H9 (cell line): Measurements from ENCODE around the gene ITGB8. TPM values are rescaled to one million over a fixed set of nuclear protein-coding genes. Genes with fewer than 3 reads are reported as not detected.

ENCODE experiments used
- DNase-seq: peaks from one replicate; pipeline ENCODE4 v3.0.0-alpha.2; 2017
- H2AFZ ChIP-seq: one replicate; pipeline ENCODE4 v1.6.1; 2013; ENCODE audit warnings: mild to moderate bottlenecking, low read length, control low read depth, moderate library complexity
- H2AK5ac ChIP-seq: 2 replicates; pipeline ENCODE4 v1.6.1; 2013; ENCODE audit warnings: low read length, control low read depth, mixed read lengths; ENCODE audit not compliant: insufficient read length
- H2BK120ac ChIP-seq: one replicate; pipeline ENCODE4 v1.6.1; 2013; ENCODE audit warnings: low read depth, mild to moderate bottlenecking, low read length, control low read depth, inconsistent platforms; ENCODE audit not compliant: poor library complexity, severe bottlenecking
- H2BK12ac ChIP-seq: 2 replicates; pipeline ENCODE4 v1.6.1; 2013; ENCODE audit warnings: low read length, control low read depth, mixed read lengths, low read depth; ENCODE audit not compliant: insufficient read length
- H2BK15ac ChIP-seq: 2 replicates; pipeline ENCODE4 v1.6.1; 2013; ENCODE audit warnings: low read depth, low read length, control low read depth
- H2BK20ac ChIP-seq: one replicate; pipeline ENCODE4 v1.6.1; 2013; ENCODE audit warnings: low read depth, mild to moderate bottlenecking, low read length, control low read depth, inconsistent platforms; ENCODE audit not compliant: poor library complexity, severe bottlenecking
- H2BK5ac ChIP-seq: 2 replicates; pipeline ENCODE4 v1.6.1; 2013; ENCODE audit warnings: low read length, control low read depth, mixed read lengths; ENCODE audit not compliant: insufficient read length
- H3K14ac ChIP-seq: 2 replicates; pipeline ENCODE4 v1.6.1; 2013; ENCODE audit warnings: low read length, control low read depth; ENCODE audit not compliant: insufficient read depth
- H3K18ac ChIP-seq: 2 replicates; pipeline ENCODE4 v1.6.1; 2013; ENCODE audit warnings: low read depth, mild to moderate bottlenecking, mixed read lengths, low read length, control low read depth; ENCODE audit not compliant: insufficient read length
- H3K23ac ChIP-seq: 2 replicates; pipeline ENCODE4 v1.6.1; 2013; ENCODE audit warnings: low read length, control low read depth, mixed read lengths, low read depth; ENCODE audit not compliant: insufficient read length
- H3K23me2 ChIP-seq: 2 replicates; pipeline ENCODE4 v1.6.1; 2013; ENCODE audit warnings: low read depth, mild to moderate bottlenecking, mixed read lengths, low read length, control low read depth; ENCODE audit not compliant: insufficient read length, poor library complexity, severe bottlenecking
- H3K27ac ChIP-seq: 2 replicates; pipeline ENCODE4 v1.5.1; 2013; ENCODE audit warnings: low read length, control low read depth, mixed read lengths, low read depth; ENCODE audit not compliant: insufficient read length
- H3K27me3 ChIP-seq: 2 replicates; pipeline ENCODE4 v1.6.1; 2013; ENCODE audit warnings: low read length, control low read depth, inconsistent platforms; ENCODE audit not compliant: insufficient read depth
- H3K4ac ChIP-seq: 2 replicates; pipeline ENCODE4 v1.6.1; 2013; ENCODE audit warnings: low read depth, mild to moderate bottlenecking, control low read depth, inconsistent platforms, low read length, moderate library complexity
- H3K4me1 ChIP-seq: 2 replicates; pipeline ENCODE4 v1.6.1; 2013; ENCODE audit warnings: low read length, control low read depth, inconsistent platforms; ENCODE audit not compliant: insufficient read depth
- H3K4me2 ChIP-seq: 2 replicates; pipeline ENCODE4 v1.6.1; 2013; ENCODE audit warnings: low read length, control low read depth, mixed read lengths; ENCODE audit not compliant: insufficient read length, insufficient read depth
- H3K56ac ChIP-seq: 2 replicates; pipeline ENCODE4 v1.6.1; 2013; ENCODE audit warnings: low read depth, mild to moderate bottlenecking, mixed read lengths, low read length, control low read depth; ENCODE audit not compliant: insufficient read length
- H3K79me1 ChIP-seq: 2 replicates; pipeline ENCODE4 v1.6.1; 2013; ENCODE audit warnings: low read depth, mild to moderate bottlenecking, moderate library complexity, low read length, control low read depth, inconsistent platforms; ENCODE audit not compliant: insufficient read depth, poor library complexity, severe bottlenecking
- H3K79me2 ChIP-seq: 2 replicates; pipeline ENCODE4 v1.6.1; 2013; ENCODE audit warnings: low read length, control low read depth, inconsistent platforms; ENCODE audit not compliant: insufficient read depth
- H3K9ac ChIP-seq: 2 replicates; pipeline ENCODE4 v1.6.1; 2013; ENCODE audit warnings: low read length, control low read depth, mixed read lengths; ENCODE audit not compliant: insufficient read length; ENCODE audit errors: extremely low read depth
- H3K9me3 ChIP-seq: one replicate; pipeline ENCODE4 v1.6.1; 2013; ENCODE audit warnings: low read depth, low read length, inconsistent platforms; ENCODE audit not compliant: control insufficient read depth
- H3T11ph ChIP-seq: one replicate; pipeline ENCODE4 v1.6.1; 2013; ENCODE audit warnings: mild to moderate bottlenecking, low read length, control low read depth, inconsistent platforms
- H4K20me1 ChIP-seq: one replicate; pipeline ENCODE4 v1.6.1; 2013; ENCODE audit not compliant: control insufficient read depth, insufficient read length, insufficient read depth
- H4K5ac ChIP-seq: 2 replicates; pipeline ENCODE4 v1.6.1; 2013; ENCODE audit warnings: low read depth, mild to moderate bottlenecking, mixed read lengths, low read length, control low read depth; ENCODE audit not compliant: insufficient read length
- H4K8ac ChIP-seq: replicated peaks from 2 replicates; pipeline ENCODE4 v1.6.1; 2013; ENCODE audit warnings: low read length, control low read depth, mixed read lengths, low read depth; ENCODE audit not compliant: insufficient read length
- H4K91ac ChIP-seq: 2 replicates; pipeline ENCODE4 v1.6.1; 2013; ENCODE audit warnings: low read depth, mild to moderate bottlenecking, moderate library complexity, mixed read lengths, low read length, control low read depth; ENCODE audit not compliant: insufficient read length
- H3K27ac Mint-ChIP-seq, 3 experiments: 2 replicates in 2 of 3; 3 replicates in 1 of 3; pipeline ENCODE4 v1.8.0; 2020 to 2021; ENCODE audit warnings: mixed read lengths in 3 of 3, mild to moderate bottlenecking in 1 of 3, moderate library complexity in 1 of 3
- H3K27me3 Mint-ChIP-seq: 2 replicates; pipeline ENCODE4 v1.8.0; 2021; ENCODE audit warnings: low read depth, mild to moderate bottlenecking, moderate library complexity, mixed read lengths
- H3K36me3 Mint-ChIP-seq, 3 experiments: 2 replicates in 2 of 3; 3 replicates in 1 of 3; pipeline ENCODE4 v1.8.0; 2020 to 2021; ENCODE audit warnings: low read depth in 3 of 3, mixed read lengths in 3 of 3; ENCODE audit not compliant: insufficient read depth in 1 of 3
- H3K4me1 Mint-ChIP-seq, 2 experiments: 2 replicates each; pipeline ENCODE4 v1.8.0; 2020; ENCODE audit warnings: mixed read lengths in 2 of 2
- H3K4me3 Mint-ChIP-seq, 2 experiments: 2 replicates in 1 of 2; 3 replicates in 1 of 2; pipeline ENCODE4 v1.8.0; 2020 to 2021; ENCODE audit warnings: mild to moderate bottlenecking in 2 of 2, mixed read lengths in 2 of 2, moderate library complexity in 1 of 2
- H3K9me3 Mint-ChIP-seq, 2 experiments: 2 replicates in 1 of 2; 3 replicates in 1 of 2; pipeline ENCODE4 v1.8.0; 2020; ENCODE audit warnings: mild to moderate bottlenecking in 2 of 2, mixed read lengths in 2 of 2, moderate library complexity in 1 of 2
- WGBS: extraction: QIAGEN DNeasy Blood & Tissue Kit; methylation state at CpG from one replicate; pipeline ENCODE4 v1.1.7; 2013; ENCODE audit warnings: missing lambda C conversion rate, low lambda C conversion rate, mixed read lengths; ENCODE audit not compliant: insufficient read length; ENCODE audit errors: extremely low coverage; 5-methylcytosine and 5-hydroxymethylcytosine counted together
- total RNA-seq: library from RNA; stranded (reverse); gene quantifications from 2 replicates; pipeline ENCODE4 v1.2.1, GENCODE V29; 2021
- TF ChIP-seq, protein P1 (sequence below): fragments of 200-600 bp; sonication (generic); conservative IDR thresholded peaks from 3 replicates; pipeline ENCODE4 v1.8.0; 2021; ENCODE audit warnings: antibody characterized with exemption, mild to moderate bottlenecking

Gene ITGB8
- total RNA-seq, 1 experiment from 2014 or later: 7.6 TPM

DNA sequence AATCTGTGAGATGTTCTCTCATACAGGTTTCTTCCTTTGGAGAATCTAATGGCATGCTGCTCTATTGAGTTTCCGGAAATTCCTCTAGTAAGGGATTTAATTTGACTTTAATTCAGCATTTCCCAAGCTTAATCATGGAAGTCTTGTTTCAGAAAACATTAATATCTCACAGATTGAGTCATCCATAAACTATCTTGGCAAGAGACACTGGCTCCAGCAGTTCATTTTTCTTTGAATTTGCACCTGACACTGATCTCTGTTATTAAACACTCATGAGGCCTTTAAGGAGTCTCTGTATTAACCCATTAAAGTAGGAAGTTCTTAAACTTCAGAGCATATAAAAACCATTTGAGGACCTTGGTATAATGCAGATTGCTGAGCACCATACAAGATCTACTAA is 3.6 kb upstream of the ITGB8 start:
- H3K27ac ChIP-seq: no peak overlapping the region
- no peak overlapping the region for H4K5ac ChIP-seq
- no peak overlapping the region for H4K8ac ChIP-seq
- no peak overlapping the region for H3K14ac ChIP-seq
- H3K23me2 ChIP-seq: peaks cover 19% of the 10 kb centered on the region
- no peak overlapping the region for H3K56ac ChIP-seq
- H3K4me1 ChIP-seq: no peaks in the 10 kb centered on the region
- no peak overlapping the region for H3K18ac ChIP-seq
- H3K27me3 ChIP-seq: no peaks in the 10 kb centered on the region; the same call in 1 of the 2 replicates
- DNase-seq: no peak
- H4K91ac ChIP-seq: no peak overlapping the region
- no peak overlapping the region for H3T11ph ChIP-seq
- H3K79me2 ChIP-seq: no peaks in the 10 kb centered on the region
- H3K4me2 ChIP-seq: no peak overlapping the region
- TF ChIP-seq, protein P1, sequence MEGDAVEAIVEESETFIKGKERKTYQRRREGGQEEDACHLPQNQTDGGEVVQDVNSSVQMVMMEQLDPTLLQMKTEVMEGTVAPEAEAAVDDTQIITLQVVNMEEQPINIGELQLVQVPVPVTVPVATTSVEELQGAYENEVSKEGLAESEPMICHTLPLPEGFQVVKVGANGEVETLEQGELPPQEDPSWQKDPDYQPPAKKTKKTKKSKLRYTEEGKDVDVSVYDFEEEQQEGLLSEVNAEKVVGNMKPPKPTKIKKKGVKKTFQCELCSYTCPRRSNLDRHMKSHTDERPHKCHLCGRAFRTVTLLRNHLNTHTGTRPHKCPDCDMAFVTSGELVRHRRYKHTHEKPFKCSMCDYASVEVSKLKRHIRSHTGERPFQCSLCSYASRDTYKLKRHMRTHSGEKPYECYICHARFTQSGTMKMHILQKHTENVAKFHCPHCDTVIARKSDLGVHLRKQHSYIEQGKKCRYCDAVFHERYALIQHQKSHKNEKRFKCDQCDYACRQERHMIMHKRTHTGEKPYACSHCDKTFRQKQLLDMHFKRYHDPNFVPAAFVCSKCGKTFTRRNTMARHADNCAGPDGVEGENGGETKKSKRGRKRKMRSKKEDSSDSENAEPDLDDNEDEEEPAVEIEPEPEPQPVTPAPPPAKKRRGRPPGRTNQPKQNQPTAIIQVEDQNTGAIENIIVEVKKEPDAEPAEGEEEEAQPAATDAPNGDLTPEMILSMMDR: no peak
- no peak overlapping the region for H2BK5ac ChIP-seq
- no CpG with 5 or more reads among the region's 1 CpG for WGBS
- H3K4me3 Mint-ChIP-seq: no peak overlapping the region
- no peaks in the 10 kb centered on the region for H3K9me3 ChIP-seq
- H3K9ac ChIP-seq: no peak overlapping the region
- no peak overlapping the region for H2BK20ac ChIP-seq
- H2BK120ac ChIP-seq: no peak overlapping the region
- no peak overlapping the region for H3K27ac Mint-ChIP-seq
- no peaks in the 10 kb centered on the region for H3K79me1 ChIP-seq
- H3K23ac ChIP-seq: no peak overlapping the region
- no peak overlapping the region for H2AK5ac ChIP-seq
- H3K4me1 Mint-ChIP-seq: peaks cover 16 to 17% of the 10 kb centered on the region in 2 experiments
- no peaks in the 10 kb centered on the region; a peak in 3 of 5 replicates for H3K9me3 Mint-ChIP-seq
- H3K27me3 Mint-ChIP-seq: peaks cover 7% of the 10 kb centered on the region
- no peak overlapping the region for H2BK15ac ChIP-seq
- H3K36me3 Mint-ChIP-seq: no peaks in the 10 kb centered on the region; a peak in 1 of 7 replicates
- H2AFZ ChIP-seq: no peak overlapping the region
- H2BK12ac ChIP-seq: no peak overlapping the region
- no peaks in the 10 kb centered on the region for H4K20me1 ChIP-seq
- H3K4ac ChIP-seq: no peak overlapping the region
